ES-I3 (cell line): Measurements from ENCODE around the gene YPEL1.
"Not testable (repeated sequence)": the region's sequence is repeated elsewhere in the genome, so short reads cannot be mapped to it uniquely, and the experiment has no call there.

Experiments
- H3K36me3 ChIP-seq: 2 replicates; pipeline ENCODE4 v1.6.1; 2013; ENCODE audit warnings: mild to moderate bottlenecking, low read length, control low read depth, moderate library complexity; ENCODE audit not compliant: insufficient read depth
- H3K4me1 ChIP-seq: 2 replicates; pipeline ENCODE4 v1.6.1; 2013; ENCODE audit warnings: mild to moderate bottlenecking, control low read depth, low read length; ENCODE audit not compliant: insufficient read depth
- H3K9ac ChIP-seq: 2 replicates; pipeline ENCODE4 v1.6.1; 2013; ENCODE audit warnings: low read depth, mild to moderate bottlenecking, low read length, moderate library complexity
- H3K9me3 ChIP-seq: 2 replicates; pipeline ENCODE4 v1.6.1; 2013; ENCODE audit warnings: mild to moderate bottlenecking, low read length, moderate library complexity; ENCODE audit not compliant: control insufficient read depth, insufficient read depth

Gene YPEL1

GRCh38 chr22:21682385-21683175, 53.0 kb downstream of the YPEL1 start:
- no peaks in the 10 kb centered on the region for H3K4me1 ChIP-seq
- H3K9me3 ChIP-seq: no peaks in the 10 kb centered on the region
- H3K36me3 ChIP-seq: no peaks in the 10 kb centered on the region
- H3K9ac ChIP-seq: no peak overlapping the region

GRCh38 chr22:21681566-21682370, 53.8 kb downstream of the YPEL1 start:
- H3K9me3 ChIP-seq: no peaks in the 10 kb centered on the region
- no peak overlapping the region for H3K9ac ChIP-seq
- no peaks in the 10 kb centered on the region for H3K36me3 ChIP-seq
- H3K4me1 ChIP-seq: no peaks in the 10 kb centered on the region

GRCh38 chr22:21680830-21681565, 54.6 kb downstream of the YPEL1 start:
- no peaks in the 10 kb centered on the region for H3K36me3 ChIP-seq
- no peak overlapping the region for H3K9ac ChIP-seq
- no peaks in the 10 kb centered on the region for H3K4me1 ChIP-seq
- H3K9me3 ChIP-seq: no peaks in the 10 kb centered on the region

GRCh38 chr22:21679383-21679782, 56.2 kb downstream of the YPEL1 start:
- H3K4me1 ChIP-seq: no peaks in the 10 kb centered on the region
- H3K36me3 ChIP-seq: no peaks in the 10 kb centered on the region
- no peak overlapping the region for H3K9ac ChIP-seq
- no peaks in the 10 kb centered on the region for H3K9me3 ChIP-seq

- H3K9me3 ChIP-seq, H3K36me3 ChIP-seq, H3K4me1 ChIP-seq, H3K9ac ChIP-seq: not testable (repeated sequence)
These were observed 56.8 kb downstream of the YPEL1 start for GRCh38 chr22:21678842-21679241.

- no peak overlapping the region for H3K9ac ChIP-seq
- H3K9me3 ChIP-seq: no peaks in the 10 kb centered on the region
- no peaks in the 10 kb centered on the region for H3K4me1 ChIP-seq
- H3K36me3 ChIP-seq: no peaks in the 10 kb centered on the region
These were observed 57.8 kb downstream of the YPEL1 start for GRCh38 chr22:21677606-21678443.

GRCh38 chr22:21674638-21675245, 60.9 kb downstream of the YPEL1 start:
- H3K9ac ChIP-seq: no peak overlapping the region
- no peaks in the 10 kb centered on the region for H3K4me1 ChIP-seq
- peaks cover 8% of the 10 kb centered on the region for H3K36me3 ChIP-seq
- H3K9me3 ChIP-seq: no peaks in the 10 kb centered on the region

GRCh38 chr22:21673534-21674321, 61.9 kb downstream of the YPEL1 start:
- Histone ChIP-seq H3K4me1 (no peaks in the 10 kb centered on the region), H3K9me3 (no peaks in the 10 kb centered on the region), H3K36me3 (peaks cover 8% of the 10 kb centered on the region), H3K9ac (no peak overlapping the region)

- no peak overlapping the region for H3K9ac ChIP-seq
- no peaks in the 10 kb centered on the region for H3K4me1 ChIP-seq
- H3K36me3 ChIP-seq: peaks cover 8% of the 10 kb centered on the region
- H3K9me3 ChIP-seq: no peaks in the 10 kb centered on the region
These were observed 63.4 kb downstream of the YPEL1 start for GRCh38 chr22:21672107-21672629.

- Histone ChIP-seq H3K9ac (no peak overlapping the region), H3K9me3 (no peaks in the 10 kb centered on the region), H3K36me3 (peaks cover 8% of the 10 kb centered on the region), H3K4me1 (no peaks in the 10 kb centered on the region)
These were observed 66.6 kb downstream of the YPEL1 start for GRCh38 chr22:21669026-21669425.

GRCh38 chr22:21666786-21667185, 68.8 kb downstream of the YPEL1 start:
- H3K9me3 ChIP-seq: no peaks in the 10 kb centered on the region
- H3K36me3 ChIP-seq: peaks cover 8% of the 10 kb centered on the region; the same call in 1 of the 2 replicates
- H3K9ac ChIP-seq: peak overlapping the region; percentile 80; the same call in 1 of the 2 replicates
- no peaks in the 10 kb centered on the region for H3K4me1 ChIP-seq

- H3K9me3 ChIP-seq: no peaks in the 10 kb centered on the region
- no peaks in the 10 kb centered on the region for H3K4me1 ChIP-seq
- peak overlapping the region; percentile 80; the same call in 1 of the 2 replicates for H3K9ac ChIP-seq
- H3K36me3 ChIP-seq: no peaks in the 10 kb centered on the region
These were observed 70.3 kb downstream of the YPEL1 start for GRCh38 chr22:21665047-21665851.
